Upper lobe of left lung (tissue), 6 donors: ENCODE measurements around the gene ATP5PF. TPM values are rescaled to one million over a fixed set of nuclear protein-coding genes. Genes with fewer than 3 reads are reported as not detected.

Experiments used
- ATAC-seq, 2 donors: fragments of 200-7000 bp; cut with Tn5 transposase; one replicate each; pipeline ENCODE4 v1.9.1; 2022; ENCODE audit warnings: mild to moderate bottlenecking in 2 of 2, moderate library complexity in 2 of 2; ENCODE audit not compliant: low FRiP score in 2 of 2
- DNase-seq, 2 donors: peaks; one replicate each; pipeline ENCODE4 v3.0.0-alpha.2; 2019 to 2020
- H3K27ac ChIP-seq, 4 donors: fragments of 200-600 bp; sonication (generic); one replicate each; pipeline ENCODE4 v1.5.1; 2016 to 2019
- H3K27me3 ChIP-seq, 4 donors: fragments of 200-600 bp; sonication (generic); one replicate each; pipeline ENCODE4 v1.5.1; 2017 to 2019
- H3K36me3 ChIP-seq, 4 donors: fragments of 200-600 bp; sonication (generic); one replicate each; pipeline ENCODE4 v1.5.1; 2016 to 2019
- H3K4me1 ChIP-seq, 4 donors: fragments of 200-600 bp; sonication (generic); one replicate each; pipeline ENCODE4 v1.5.1; 2018 to 2019
- H3K4me3 ChIP-seq, 4 donors: fragments of 200-600 bp; sonication (generic); one replicate each; pipeline ENCODE4 v1.5.1; 2017 to 2019; ENCODE audit warnings: mild to moderate bottlenecking in 2 of 4, moderate library complexity in 1 of 4
- H3K9me3 ChIP-seq, 4 donors: fragments of 200-600 bp; sonication (generic); one replicate each; pipeline ENCODE4 v1.5.1; 2018 to 2019
- EP300 ChIP-seq, 4 donors: sonication (generic); formaldehyde crosslinking; IDR thresholded peaks; one replicate each; pipeline ENCODE4 v1.5.1; 2017; ENCODE audit warnings: antibody characterized with exemption in 4 of 4, control low read depth in 2 of 4
- POLR2A ChIP-seq, 4 donors: fragments of 450-650 bp; IDR thresholded peaks; one replicate each; pipeline ENCODE4 v1.5.1; 2016 to 2017; ENCODE audit warnings: antibody characterized with exemption in 4 of 4, mild to moderate bottlenecking in 2 of 4
- POLR2AphosphoS5 ChIP-seq, 2 donors: sonication (generic); formaldehyde crosslinking; IDR thresholded peaks; one replicate each; pipeline ENCODE4 v1.5.1; 2017; ENCODE audit warnings: antibody characterized with exemption in 2 of 2
- WGBS, 2 donors: methylation state at CpG; one replicate each; pipeline ENCODE4 v1.1.5; 2017 to 2018; 5-methylcytosine and 5-hydroxymethylcytosine counted together
- total RNA-seq, 6 donors: library from RNA; depleted of rRNA in 4 of 6; stranded (reverse); fragments of >200 nt in 4 of 6; gene quantifications; one replicate each; pipeline versions ENCODE4 v1.1.0 to v1.2.1, GENCODE V29; 2016 to 2021
- TF ChIP-seq, protein P1 (sequence below), 6 experiments: fragments of 450-650 bp in 4 of 6; fragments of 200-600 bp in 2 of 6; sonication (generic) in 2 of 6; IDR thresholded peaks; one replicate each; pipeline ENCODE4 v1.5.1; 2016 to 2019; ENCODE audit warnings: antibody characterized with exemption in 6 of 6
- donor health status: DM: no; HTN: no; CAD: no; lungs with moderate emphysema.
- donor health status: DM: no; HTN: yes; CAD: no; lungs with severe emphysema.

The ATP5PF gene
- total RNA-seq, 6 donors from 2014 or later: 26.2 to 87.3 (median 64.1) TPM

DNA sequence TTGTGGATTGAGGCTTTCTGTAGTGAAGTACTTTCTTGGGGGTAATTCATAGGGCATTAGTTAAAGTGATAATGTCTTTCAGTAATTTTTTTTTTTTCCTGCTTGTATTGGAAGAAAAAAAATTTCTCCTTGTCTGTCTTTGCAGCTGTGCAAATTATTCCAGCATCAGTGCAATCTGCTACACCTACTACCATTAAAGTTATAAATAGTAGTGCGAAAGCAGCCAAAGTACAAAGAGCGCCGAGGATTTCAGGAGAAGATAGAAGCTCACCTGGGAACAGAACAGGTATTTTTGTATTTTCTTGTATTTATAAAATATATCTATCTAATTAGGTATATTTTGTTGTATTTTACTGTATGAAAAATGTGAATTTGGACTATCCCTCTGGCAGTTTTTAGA lies 29.4 kb upstream of the ATP5PF start:
- TF ChIP-seq POLR2A (IDR thresholded peaks at IDR 0.05) (no peak), EP300 (IDR thresholded peaks at IDR 0.05) (no peak), POLR2AphosphoS5 (IDR thresholded peaks at IDR 0.05) (no peak)
- TF ChIP-seq, protein P1, sequence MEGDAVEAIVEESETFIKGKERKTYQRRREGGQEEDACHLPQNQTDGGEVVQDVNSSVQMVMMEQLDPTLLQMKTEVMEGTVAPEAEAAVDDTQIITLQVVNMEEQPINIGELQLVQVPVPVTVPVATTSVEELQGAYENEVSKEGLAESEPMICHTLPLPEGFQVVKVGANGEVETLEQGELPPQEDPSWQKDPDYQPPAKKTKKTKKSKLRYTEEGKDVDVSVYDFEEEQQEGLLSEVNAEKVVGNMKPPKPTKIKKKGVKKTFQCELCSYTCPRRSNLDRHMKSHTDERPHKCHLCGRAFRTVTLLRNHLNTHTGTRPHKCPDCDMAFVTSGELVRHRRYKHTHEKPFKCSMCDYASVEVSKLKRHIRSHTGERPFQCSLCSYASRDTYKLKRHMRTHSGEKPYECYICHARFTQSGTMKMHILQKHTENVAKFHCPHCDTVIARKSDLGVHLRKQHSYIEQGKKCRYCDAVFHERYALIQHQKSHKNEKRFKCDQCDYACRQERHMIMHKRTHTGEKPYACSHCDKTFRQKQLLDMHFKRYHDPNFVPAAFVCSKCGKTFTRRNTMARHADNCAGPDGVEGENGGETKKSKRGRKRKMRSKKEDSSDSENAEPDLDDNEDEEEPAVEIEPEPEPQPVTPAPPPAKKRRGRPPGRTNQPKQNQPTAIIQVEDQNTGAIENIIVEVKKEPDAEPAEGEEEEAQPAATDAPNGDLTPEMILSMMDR (IDR thresholded peaks at IDR 0.05): no peak
- 98% methylated on average over 3 of the region's 3 CpGs for WGBS, 2 donors
- DNase-seq (no peak), ATAC-seq (no peak)
- Histone ChIP-seq H3K27ac (no peak overlapping the region), H3K27me3 (no peaks in the 10 kb centered on the region), H3K36me3 (peaks cover 8 to 96% (median 25%) of the 10 kb centered on the region in 4 donors), H3K4me1 (no peaks in the 10 kb centered on the region), H3K4me3 (no peak overlapping the region), H3K9me3 (no peaks in the 10 kb centered on the region)

GRCh38 chr21:25760677-25761076 lies 26.0 kb upstream of the ATP5PF start:
- TF ChIP-seq EP300 (IDR thresholded peaks at IDR 0.05) (no peak), POLR2AphosphoS5 (IDR thresholded peaks at IDR 0.05) (no peak), POLR2A (IDR thresholded peaks at IDR 0.05) (no peak)
- TF ChIP-seq, protein P1 (IDR thresholded peaks at IDR 0.05): no peak
- H3K27me3 ChIP-seq: no peaks in the 10 kb centered on the region
- no peak overlapping the region for H3K27ac ChIP-seq
- ATAC-seq: no peak
- no peak for DNase-seq
- peaks cover 8 to 76% (median 31%) of the 10 kb centered on the region in 4 donors for H3K36me3 ChIP-seq
- WGBS, 2 donors: 84 to 96% methylated on average over 1 of the region's 1 CpG
- no peak overlapping the region for H3K4me3 ChIP-seq
- peaks cover 0 to 2% (median 0%) of the 10 kb centered on the region in 4 donors for H3K4me1 ChIP-seq
- no peaks in the 10 kb centered on the region for H3K9me3 ChIP-seq

DNA sequence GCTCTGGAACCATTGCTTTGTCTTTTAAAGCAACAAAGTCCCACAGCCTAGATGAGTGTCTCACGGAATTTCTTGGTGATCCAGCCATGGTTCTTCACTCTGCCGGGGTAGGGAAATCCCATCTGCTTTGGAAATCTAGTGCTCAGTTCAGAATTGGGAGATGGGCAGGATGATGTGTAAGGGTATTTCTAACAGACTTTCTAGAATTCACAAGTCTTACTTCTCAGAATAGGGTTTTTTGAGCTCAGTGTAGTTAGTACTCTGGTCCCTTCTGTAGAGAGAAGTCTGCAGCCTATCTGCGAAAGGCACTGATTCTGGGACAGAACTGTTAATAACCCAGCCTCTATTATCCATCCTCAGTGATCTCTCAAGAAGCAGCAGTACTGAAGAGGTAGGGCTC lies 25.4 kb upstream of the ATP5PF start:
- Histone ChIP-seq H3K9me3 (no peaks in the 10 kb centered on the region), H3K4me3 (no peak overlapping the region), H3K27me3 (no peaks in the 10 kb centered on the region), H3K36me3 (peaks cover 8 to 73% (median 31%) of the 10 kb centered on the region in 4 donors), H3K4me1 (peaks cover 0 to 2% (median 0%) of the 10 kb centered on the region in 4 donors), H3K27ac (no peak overlapping the region)
- no peak for TF ChIP-seq POLR2A (IDR thresholded peaks at IDR 0.05)
- TF ChIP-seq POLR2AphosphoS5 (IDR thresholded peaks at IDR 0.05): no peak
- no peak for TF ChIP-seq EP300 (IDR thresholded peaks at IDR 0.05)
- TF ChIP-seq, protein P1 (IDR thresholded peaks at IDR 0.05): no peak
- DNase-seq: no peak
- 93 to 95% methylated on average over 3 of the region's 3 CpGs for WGBS, 2 donors
- no peak for ATAC-seq

DNA sequence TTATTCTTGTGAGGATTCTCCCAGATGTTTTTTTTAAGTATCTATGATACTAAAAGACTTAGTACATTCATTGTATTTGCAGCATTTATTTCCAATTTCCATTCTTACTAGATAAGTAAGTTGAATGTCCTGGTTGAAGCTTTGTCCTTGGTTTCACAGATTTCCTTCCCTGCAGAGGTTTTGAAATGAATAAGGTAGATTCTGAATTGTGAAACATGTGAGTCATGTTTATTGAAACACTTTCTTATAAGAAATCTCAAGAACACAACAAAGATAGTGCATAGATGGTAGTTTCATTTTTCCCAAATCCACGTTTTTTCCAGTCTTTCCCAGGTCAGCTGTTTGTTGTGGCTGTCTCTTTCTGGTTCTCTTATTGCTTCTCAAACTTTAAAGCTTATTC lies 24.9 kb upstream of the ATP5PF start:
- no peaks in the 10 kb centered on the region for H3K27me3 ChIP-seq
- peaks cover 7 to 73% (median 31%) of the 10 kb centered on the region in 4 donors for H3K36me3 ChIP-seq
- H3K27ac ChIP-seq: no peak overlapping the region
- no peak overlapping the region for H3K4me3 ChIP-seq
- DNase-seq (no peak), ATAC-seq (no peak)
- peaks cover 0 to 2% (median 0%) of the 10 kb centered on the region in 4 donors for H3K4me1 ChIP-seq
- TF ChIP-seq POLR2AphosphoS5 (IDR thresholded peaks at IDR 0.05): no peak
- TF ChIP-seq POLR2A (IDR thresholded peaks at IDR 0.05): no peak
- TF ChIP-seq, protein P1 (IDR thresholded peaks at IDR 0.05): no peak
- TF ChIP-seq EP300 (IDR thresholded peaks at IDR 0.05): no peak
- 61 to 83% methylated on average over 1 of the region's 1 CpG for WGBS, 2 donors
- H3K9me3 ChIP-seq: no peaks in the 10 kb centered on the region

DNA sequence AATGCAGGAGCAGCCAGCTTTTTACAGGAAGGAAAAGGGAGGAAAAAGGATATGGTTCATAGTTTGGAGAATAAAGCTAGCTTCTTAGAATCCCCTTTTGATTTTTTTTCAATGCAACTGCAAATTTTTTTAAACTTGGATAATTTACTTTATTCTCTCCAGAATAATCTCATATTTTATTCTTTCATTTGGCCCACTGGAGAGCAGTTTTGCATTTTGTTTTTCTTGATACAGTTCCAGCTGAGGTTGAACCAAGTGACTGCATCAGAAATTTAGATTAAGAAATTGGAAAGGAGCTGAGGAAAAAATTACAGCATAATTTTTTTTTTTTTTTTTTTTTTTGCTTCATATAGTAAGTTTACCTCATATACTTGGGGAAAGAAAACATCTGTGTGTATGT lies 22.8 kb upstream of the ATP5PF start:
- ATAC-seq (no peak), DNase-seq (no peak)
- peak overlapping the region in 2 of 4 donors; percentile 47 to 81 for H3K27ac ChIP-seq
- H3K4me1 ChIP-seq: peaks cover 0 to 2% (median 0%) of the 10 kb centered on the region in 4 donors
- H3K36me3 ChIP-seq: peaks cover 4 to 72% (median 24%) of the 10 kb centered on the region in 4 donors
- no peak for TF ChIP-seq POLR2A (IDR thresholded peaks at IDR 0.05)
- no peak for TF ChIP-seq EP300 (IDR thresholded peaks at IDR 0.05)
- TF ChIP-seq, protein P1 (IDR thresholded peaks at IDR 0.05): no peak
- TF ChIP-seq POLR2AphosphoS5 (IDR thresholded peaks at IDR 0.05): no peak
- H3K27me3 ChIP-seq: no peaks in the 10 kb centered on the region
- H3K4me3 ChIP-seq: no peak overlapping the region
- no peaks in the 10 kb centered on the region for H3K9me3 ChIP-seq
